Endothelial cell of umbilical vein (primary cell): ENCODE data around the gene SMIM36. TPM values are rescaled to one million over a fixed set of nuclear protein-coding genes. Genes with fewer than 3 reads are reported as not detected.

ENCODE experiments used
- BruUV-seq: library from RNA; stranded (reverse); fragments of 400-500 nt; replicated peaks from 2 replicates; lab custom pipeline; 2021; lab: Mats Ljungman, UMichigan
- CTCF ChIA-PET: fragments of 300-600, 350-600 bp; sonication (Branson Sonifier 250); formaldehyde crosslinking; loops from one replicate; lab custom pipeline; 2021; ENCODE audit warnings: antibody characterized with exemption, inconsistent platforms; lab: Charles Lee
- POLR2A ChIA-PET: fragments of 300-600, 350-600 bp; sonication (Branson Sonifier 250); formaldehyde crosslinking; loops from one replicate; lab custom pipeline; 2021; ENCODE audit warnings: antibody characterized with exemption, inconsistent platforms; lab: Charles Lee
- DNase-seq: peaks from one replicate; pipeline ENCODE4 v3.0.0-alpha.2; 2011; ENCODE audit warnings: low read depth, low spot score
- FAIRE-seq: peaks from 2 replicates; lab custom pipeline; 2011; peaks lifted over from hg19 to GRCh38; lab: Jason Lieb, UNC
- H2AFZ ChIP-seq: 2 replicates; pipeline ENCODE4 v1.6.0; 2012; ENCODE audit warnings: low read depth, low read length, control low read depth, inconsistent platforms
- H3K27ac ChIP-seq: 2 replicates; pipeline ENCODE4 v1.5.1; 2011; ENCODE audit warnings: low read depth, mild to moderate bottlenecking, control low read depth, low read length, moderate library complexity; ENCODE audit not compliant: insufficient read depth
- H3K27me3 ChIP-seq, 2 experiments: 2 replicates each; pipeline versions ENCODE4 v1.6.0 to v1.6.1; 2011; ENCODE audit warnings: low read length in 2 of 2, mixed read lengths in 1 of 2; ENCODE audit not compliant: control insufficient read depth in 2 of 2, insufficient read depth in 2 of 2
- H3K36me3 ChIP-seq, 2 experiments: 2 replicates in 1 of 2; 3 replicates in 1 of 2; pipeline ENCODE4 v1.5.1; 2011; ENCODE audit warnings: low read length in 2 of 2, mild to moderate bottlenecking in 1 of 2, moderate library complexity in 1 of 2; ENCODE audit not compliant: control insufficient read depth in 2 of 2, insufficient read depth in 2 of 2; ENCODE audit errors: extremely low read depth in 1 of 2
- H3K4me1 ChIP-seq: 3 replicates; pipeline ENCODE4 v1.5.1; 2011; ENCODE audit warnings: mild to moderate bottlenecking, low read length; ENCODE audit not compliant: control insufficient read depth, insufficient read depth; ENCODE audit errors: extremely low read depth
- H3K4me2 ChIP-seq: 2 replicates; pipeline ENCODE4 v1.6.1; 2011; ENCODE audit warnings: low read length, control low read depth, mixed read lengths; ENCODE audit not compliant: insufficient read depth
- H3K4me3 ChIP-seq, 3 experiments: fragments of 200-600 bp in 1 of 3; sonication (generic), shearing (Covaris generic) in 1 of 3; replicated peaks in 1 of 3; 2 replicates each; pipeline ENCODE4 v1.5.1; 2011 to 2016; ENCODE audit warnings: control low read depth in 3 of 3, low read length in 3 of 3, mild to moderate bottlenecking in 2 of 3, inconsistent platforms in 1 of 3, low read depth in 1 of 3, moderate library complexity in 1 of 3; ENCODE audit not compliant: insufficient read depth in 1 of 3
- H3K79me2 ChIP-seq: 2 replicates; pipeline ENCODE4 v1.6.0; 2012; ENCODE audit warnings: low read length, inconsistent platforms; ENCODE audit not compliant: control insufficient read depth, insufficient read depth
- H3K9ac ChIP-seq: replicated peaks from 2 replicates; pipeline ENCODE3; 2011; ENCODE audit warnings: low read length, control low read depth; ENCODE audit not compliant: insufficient read depth; ENCODE audit errors: extremely low read depth
- H3K9me1 ChIP-seq: replicated peaks from 3 replicates; pipeline ENCODE4 v1.6.0; 2011; ENCODE audit warnings: mild to moderate bottlenecking, low read length; ENCODE audit not compliant: control insufficient read depth, insufficient read depth; ENCODE audit errors: extremely low read depth
- H3K9me3 ChIP-seq: replicated peaks from 2 replicates; pipeline ENCODE4 v1.5.1; 2012; ENCODE audit warnings: low read length, inconsistent platforms; ENCODE audit not compliant: control insufficient read depth, insufficient read depth
- H4K20me1 ChIP-seq: replicated peaks from 2 replicates; pipeline ENCODE3; 2011; ENCODE audit warnings: mild to moderate bottlenecking, low read length; ENCODE audit not compliant: control insufficient read depth, insufficient read depth; ENCODE audit errors: extremely low read depth
- EZH2 ChIP-seq: IDR thresholded peaks from 2 replicates; pipeline ENCODE4 v1.6.1; 2012; ENCODE audit warnings: borderline replicate concordance, low read depth, mild to moderate bottlenecking, moderate library complexity, low read length, inconsistent platforms; ENCODE audit not compliant: severe bottlenecking
- FOS ChIP-seq: IDR thresholded peaks from 2 replicates; pipeline ENCODE4 v1.6.1; 2011; ENCODE audit warnings: mild to moderate bottlenecking, low read length, moderate library complexity, borderline replicate concordance; ENCODE audit not compliant: insufficient read depth
- GATA2 ChIP-seq: IDR thresholded peaks from 2 replicates; pipeline ENCODE4 v1.7.0; 2011; ENCODE audit warnings: low read depth, mild to moderate bottlenecking, moderate library complexity, mixed read lengths, low read length; ENCODE audit not compliant: insufficient read length, insufficient read depth
- JUN ChIP-seq: IDR thresholded peaks from 2 replicates; pipeline ENCODE4 v1.6.1; 2011; ENCODE audit warnings: borderline replicate concordance, low read depth; ENCODE audit not compliant: insufficient read length, insufficient read depth
- MAX ChIP-seq: IDR thresholded peaks from 2 replicates; pipeline ENCODE4 v1.6.1; 2011; ENCODE audit not compliant: insufficient read depth, insufficient read length
- MYC ChIP-seq: IDR thresholded peaks from one replicate; pipeline ENCODE4 v1.6.1; 2011; ENCODE audit warnings: mild to moderate bottlenecking, low read depth, low read length
- POLR2A ChIP-seq: IDR thresholded peaks from 2 replicates; pipeline ENCODE4 v1.6.1; 2012; ENCODE audit warnings: low read depth, mild to moderate bottlenecking, control low read depth, low read length
- POLR2AphosphoS5 ChIP-seq: IDR thresholded peaks from 2 replicates; pipeline ENCODE4 v1.6.1; 2012; ENCODE audit warnings: low read depth, mild to moderate bottlenecking, control low read depth, low read length, moderate library complexity; ENCODE audit not compliant: insufficient read depth
- dilution Hi-C: fragments of 300-500 bp; cut with MboI; formaldehyde crosslinking; loops from one replicate; pipeline ENCODE4 v1.15.0; 2019; ENCODE audit warnings: low sequenced_read_pairs; ENCODE audit not compliant: extremely low pct_ligation_motif_present
- intact Hi-C: fragments of 100-400 bp; cut with micrococcal nuclease; formaldehyde crosslinking; loops from one replicate; pipeline ENCODE4 v1.10.0; 2022
- polyA plus RNA-seq, 4 experiments: library from polyadenylated mRNA; depleted of rRNA in 3 of 4; stranded (reverse) in 3 of 4; unstranded in 1 of 4; fragments of >200 nt; gene quantifications; 2 replicates each; pipeline versions ENCODE4 v1.2.1 to v1.2.3, GENCODE V29; 2011 to 2012; ENCODE audit warnings: missing spikeins in 1 of 4
- total RNA-seq: library from RNA; stranded (reverse); gene quantifications from 2 replicates; pipeline ENCODE4 v1.2.3, GENCODE V29; 2021
- TF ChIP-seq, protein P1 (sequence below), 2 donors: IDR thresholded peaks; 1 replicate in 1 of 2; 2 replicates in 1 of 2; pipeline ENCODE4 v1.5.1; 2011; ENCODE audit warnings: low read length in 2 of 2, mild to moderate bottlenecking in 2 of 2, moderate library complexity in 2 of 2, control low read depth in 1 of 2, inconsistent platforms in 1 of 2, low read depth in 1 of 2; ENCODE audit not compliant: insufficient read depth in 1 of 2; ENCODE audit errors: extremely low read depth in 1 of 2

Gene SMIM36
- total and polyA plus RNA-seq, 2 donors (not counting 3 experiments of a cell fraction or from before 2014, with no cell fraction given): not detected

DNA sequence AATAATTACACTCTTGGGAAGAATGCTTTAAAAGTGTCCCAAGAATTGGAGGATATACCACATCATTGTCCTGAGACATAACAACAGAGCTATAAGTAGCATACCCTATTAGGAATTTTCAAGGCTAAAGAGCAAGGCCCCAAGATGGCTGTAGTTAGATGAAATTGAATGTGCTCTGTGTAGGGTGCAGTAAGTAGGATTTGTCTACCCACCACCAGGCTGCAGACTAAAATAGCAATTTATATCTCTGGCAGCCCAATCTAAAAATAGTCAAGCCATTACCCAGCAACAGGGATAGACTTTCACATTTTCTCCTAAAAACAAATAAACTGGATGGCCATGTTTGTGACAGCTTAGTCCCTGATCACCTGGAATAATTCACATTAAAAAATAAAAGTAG is 95.3 kb downstream of the SMIM36 start:
- no peak overlapping the region for H3K4me2 ChIP-seq
- H3K27ac ChIP-seq: no peak overlapping the region
- H3K4me1 ChIP-seq: peaks cover 8% of the 10 kb centered on the region
- FAIRE-seq (no peak), DNase-seq (no peak)
- H3K9me3 ChIP-seq: no peaks in the 10 kb centered on the region
- H3K4me3 ChIP-seq: no peak overlapping the region
- intact Hi-C loops: no loop called here
- no peak overlapping the region for H2AFZ ChIP-seq
- no peaks in the 10 kb centered on the region for H3K79me2 ChIP-seq
- H4K20me1 ChIP-seq: no peaks in the 10 kb centered on the region
- no peaks in the 10 kb centered on the region for H3K36me3 ChIP-seq
- no peaks in the 10 kb centered on the region for H3K9me1 ChIP-seq
- POLR2A ChIA-PET: no interaction called here
- no peaks in the 10 kb centered on the region for H3K27me3 ChIP-seq
- dilution Hi-C loops: no loop called here
- CTCF ChIA-PET: interaction anchor here (1.3 kb wide), 1 partner anchor 18 kb away, joined by 3 read pairs; no protein-coding TSS in a partner anchor
- BruUV-seq: no TSS peak
- TF ChIP-seq, protein P1, sequence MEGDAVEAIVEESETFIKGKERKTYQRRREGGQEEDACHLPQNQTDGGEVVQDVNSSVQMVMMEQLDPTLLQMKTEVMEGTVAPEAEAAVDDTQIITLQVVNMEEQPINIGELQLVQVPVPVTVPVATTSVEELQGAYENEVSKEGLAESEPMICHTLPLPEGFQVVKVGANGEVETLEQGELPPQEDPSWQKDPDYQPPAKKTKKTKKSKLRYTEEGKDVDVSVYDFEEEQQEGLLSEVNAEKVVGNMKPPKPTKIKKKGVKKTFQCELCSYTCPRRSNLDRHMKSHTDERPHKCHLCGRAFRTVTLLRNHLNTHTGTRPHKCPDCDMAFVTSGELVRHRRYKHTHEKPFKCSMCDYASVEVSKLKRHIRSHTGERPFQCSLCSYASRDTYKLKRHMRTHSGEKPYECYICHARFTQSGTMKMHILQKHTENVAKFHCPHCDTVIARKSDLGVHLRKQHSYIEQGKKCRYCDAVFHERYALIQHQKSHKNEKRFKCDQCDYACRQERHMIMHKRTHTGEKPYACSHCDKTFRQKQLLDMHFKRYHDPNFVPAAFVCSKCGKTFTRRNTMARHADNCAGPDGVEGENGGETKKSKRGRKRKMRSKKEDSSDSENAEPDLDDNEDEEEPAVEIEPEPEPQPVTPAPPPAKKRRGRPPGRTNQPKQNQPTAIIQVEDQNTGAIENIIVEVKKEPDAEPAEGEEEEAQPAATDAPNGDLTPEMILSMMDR (IDR thresholded peaks at IDR 0.05; ENCODE audit: extremely low read depth in 1 of 2, insufficient read depth in 1 of 2, low read depth in 1 of 2, low read length in 2 of 2): no peak
- no peak for TF ChIP-seq MAX
- TF ChIP-seq EZH2: no peak
- no peak for TF ChIP-seq MYC
- TF ChIP-seq GATA2: no peak
- no peak for TF ChIP-seq POLR2AphosphoS5
- TF ChIP-seq POLR2A: no peak
- TF ChIP-seq FOS: no peak
- TF ChIP-seq JUN: no peak
- H3K9ac ChIP-seq: no peak overlapping the region
